HG02885 (cell line): ENCODE data around the gene CAMLG.

ENCODE experiments used
- ATAC-seq: cut with Tn5 transposase; IDR thresholded peaks from one replicate; pipeline ENCODE4 v1.9.1; 2021; ENCODE audit warnings: mild to moderate bottlenecking; ENCODE audit not compliant: unreplicated experiment, poor library complexity

CAMLG gene

GRCh38 chr5:134772461-134773125 is 34.2 kb downstream of the CAMLG start:
- ATAC-seq, result no peak

GRCh38 chr5:134777366-134777765 is 39.0 kb downstream of the CAMLG start:
- ATAC-seq, result no peak

GRCh38 chr5:134784241-134784920 is 46.0 kb downstream of the CAMLG start:
- ATAC-seq, result no peak

GRCh38 chr5:134784946-134785620 is 46.7 kb downstream of the CAMLG start:
- no peak for ATAC-seq

GRCh38 chr5:134787692-134788091 is 49.3 kb downstream of the CAMLG start:
- no peak for ATAC-seq

- ATAC-seq, result no peak
These were observed 53.2 kb downstream of the CAMLG start for GRCh38 chr5:134791580-134791979.

- ATAC-seq, result no peak
These were observed 53.9 kb downstream of the CAMLG start for GRCh38 chr5:134792286-134792685.

- no peak for ATAC-seq
These were observed 54.8 kb downstream of the CAMLG start for GRCh38 chr5:134793111-134793510.

- no peak for ATAC-seq
These were observed 55.7 kb downstream of the CAMLG start for GRCh38 chr5:134794082-134794481.

GRCh38 chr5:134794819-134795218 is 56.5 kb downstream of the CAMLG start:
- ATAC-seq, result no peak

GRCh38 chr5:134798468-134798867 is 60.1 kb downstream of the CAMLG start:
- ATAC-seq, result no peak
